PFSK-1 (cell line): ENCODE data around the gene RPRD2.

ENCODE experiments used
- FOXP2 ChIP-seq: optimal IDR thresholded peaks from 2 replicates; pipeline ENCODE3; 2011; ENCODE audit warnings: borderline replicate concordance, control low read depth, inconsistent platforms; ENCODE audit not compliant: insufficient read depth; ENCODE audit errors: extremely low read length, extremely low read depth
- POLR2AphosphoS5 ChIP-seq: IDR thresholded peaks from 2 replicates; pipeline ENCODE4 v1.6.1; 2012; ENCODE audit warnings: low read depth, mild to moderate bottlenecking, control low read depth, low read length, moderate library complexity
- SIN3A ChIP-seq: IDR thresholded peaks from 2 replicates; pipeline ENCODE4 v1.6.1; 2012; ENCODE audit warnings: mild to moderate bottlenecking, low read length, moderate library complexity, borderline replicate concordance; ENCODE audit not compliant: insufficient read depth
- TAF1 ChIP-seq: IDR thresholded peaks from 2 replicates; pipeline ENCODE4 v1.6.1; 2012; ENCODE audit warnings: low read length, control low read depth, borderline replicate concordance; ENCODE audit not compliant: insufficient read depth
- TF ChIP-seq, protein P1 (sequence below), 2 experiments: IDR thresholded peaks; 2 replicates each; pipeline versions ENCODE4 v1.6.1 to v1.8.0; 2011 to 2012; ENCODE audit warnings: low read depth in 2 of 2, low read length in 2 of 2, control low read depth in 1 of 2, inconsistent platforms in 1 of 2, mild to moderate bottlenecking in 1 of 2, moderate library complexity in 1 of 2; ENCODE audit not compliant: insufficient read depth in 1 of 2

Gene RPRD2

DNA sequence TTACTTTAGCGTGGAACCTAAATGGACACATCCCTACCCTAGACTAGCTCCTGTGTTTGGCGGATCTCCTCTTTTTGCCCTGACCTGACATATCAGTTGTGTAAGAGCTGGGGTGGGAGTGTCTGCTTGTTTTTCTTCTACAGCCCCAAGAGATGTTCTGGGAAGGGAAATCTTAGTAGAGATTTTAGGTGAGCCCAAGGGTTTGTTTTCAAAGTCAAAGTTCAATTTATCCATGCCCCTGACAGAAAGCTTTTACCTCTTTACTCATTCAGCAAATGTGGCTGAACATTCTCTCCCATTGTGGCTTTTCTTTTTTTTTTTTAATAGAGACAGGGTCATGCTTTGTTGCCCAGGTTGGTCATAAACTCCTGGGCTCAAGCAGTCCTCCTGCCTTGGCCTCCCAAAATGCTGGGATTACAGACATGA is 116.0 kb downstream of the RPRD2 start:
- TF ChIP-seq FOXP2 (no peak), TAF1 (no peak), POLR2AphosphoS5 (no peak), SIN3A (no peak)
- TF ChIP-seq, protein P1, sequence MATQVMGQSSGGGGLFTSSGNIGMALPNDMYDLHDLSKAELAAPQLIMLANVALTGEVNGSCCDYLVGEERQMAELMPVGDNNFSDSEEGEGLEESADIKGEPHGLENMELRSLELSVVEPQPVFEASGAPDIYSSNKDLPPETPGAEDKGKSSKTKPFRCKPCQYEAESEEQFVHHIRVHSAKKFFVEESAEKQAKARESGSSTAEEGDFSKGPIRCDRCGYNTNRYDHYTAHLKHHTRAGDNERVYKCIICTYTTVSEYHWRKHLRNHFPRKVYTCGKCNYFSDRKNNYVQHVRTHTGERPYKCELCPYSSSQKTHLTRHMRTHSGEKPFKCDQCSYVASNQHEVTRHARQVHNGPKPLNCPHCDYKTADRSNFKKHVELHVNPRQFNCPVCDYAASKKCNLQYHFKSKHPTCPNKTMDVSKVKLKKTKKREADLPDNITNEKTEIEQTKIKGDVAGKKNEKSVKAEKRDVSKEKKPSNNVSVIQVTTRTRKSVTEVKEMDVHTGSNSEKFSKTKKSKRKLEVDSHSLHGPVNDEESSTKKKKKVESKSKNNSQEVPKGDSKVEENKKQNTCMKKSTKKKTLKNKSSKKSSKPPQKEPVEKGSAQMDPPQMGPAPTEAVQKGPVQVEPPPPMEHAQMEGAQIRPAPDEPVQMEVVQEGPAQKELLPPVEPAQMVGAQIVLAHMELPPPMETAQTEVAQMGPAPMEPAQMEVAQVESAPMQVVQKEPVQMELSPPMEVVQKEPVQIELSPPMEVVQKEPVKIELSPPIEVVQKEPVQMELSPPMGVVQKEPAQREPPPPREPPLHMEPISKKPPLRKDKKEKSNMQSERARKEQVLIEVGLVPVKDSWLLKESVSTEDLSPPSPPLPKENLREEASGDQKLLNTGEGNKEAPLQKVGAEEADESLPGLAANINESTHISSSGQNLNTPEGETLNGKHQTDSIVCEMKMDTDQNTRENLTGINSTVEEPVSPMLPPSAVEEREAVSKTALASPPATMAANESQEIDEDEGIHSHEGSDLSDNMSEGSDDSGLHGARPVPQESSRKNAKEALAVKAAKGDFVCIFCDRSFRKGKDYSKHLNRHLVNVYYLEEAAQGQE (IDR thresholded peaks at IDR 0.05; ENCODE audit: insufficient read depth in 1 of 2, low read depth in 2 of 2, low read length in 2 of 2) = no peak

DNA sequence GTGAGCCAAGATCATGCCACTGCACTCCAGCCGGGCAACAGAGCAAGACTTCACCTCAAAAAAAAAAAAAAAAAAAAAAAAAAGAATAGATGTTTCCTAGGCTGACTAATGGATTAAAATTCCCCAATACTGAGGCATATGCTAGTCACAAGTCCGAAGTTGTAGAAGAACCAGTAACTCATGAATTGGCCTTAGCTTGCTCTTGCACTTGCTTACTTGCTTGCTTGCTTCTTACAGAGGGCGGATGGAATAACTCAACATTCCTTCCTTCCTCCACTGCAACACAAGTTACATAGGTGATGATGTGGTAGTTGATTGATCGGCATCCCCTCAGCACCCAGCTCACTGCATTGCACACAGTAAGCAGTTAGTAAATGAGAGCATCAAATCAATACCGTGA is 120.5 kb downstream of the RPRD2 start:
- TF ChIP-seq FOXP2 (no peak), SIN3A (no peak), POLR2AphosphoS5 (no peak), TAF1 (no peak)
- TF ChIP-seq, protein P1 (IDR thresholded peaks at IDR 0.05; ENCODE audit: insufficient read depth in 1 of 2, low read depth in 2 of 2, low read length in 2 of 2) = no peak

DNA sequence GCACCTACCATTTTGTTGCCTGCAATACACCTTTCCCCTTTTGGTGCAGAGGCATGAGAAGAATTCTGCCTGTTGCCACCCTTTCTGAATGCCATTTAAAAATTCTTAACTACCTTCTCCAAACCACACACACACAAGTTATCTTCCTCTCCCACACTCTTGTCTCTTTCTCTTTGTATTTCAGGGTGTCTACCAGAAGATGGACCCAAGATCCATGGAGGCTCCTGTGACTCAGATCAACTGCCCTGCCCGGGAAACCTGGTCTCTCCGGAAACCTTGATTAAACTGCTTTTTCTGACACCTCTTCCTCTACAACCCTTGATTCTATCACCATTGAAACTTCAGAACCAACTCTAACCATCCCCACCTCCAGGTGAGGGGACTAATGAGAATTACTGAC is 120.9 kb downstream of the RPRD2 start:
- no peak for TF ChIP-seq FOXP2
- no peak for TF ChIP-seq POLR2AphosphoS5
- TF ChIP-seq SIN3A = no peak
- TF ChIP-seq, protein P1 (IDR thresholded peaks at IDR 0.05; ENCODE audit: insufficient read depth in 1 of 2, low read depth in 2 of 2, low read length in 2 of 2) = no peak
- TF ChIP-seq TAF1 = no peak

DNA sequence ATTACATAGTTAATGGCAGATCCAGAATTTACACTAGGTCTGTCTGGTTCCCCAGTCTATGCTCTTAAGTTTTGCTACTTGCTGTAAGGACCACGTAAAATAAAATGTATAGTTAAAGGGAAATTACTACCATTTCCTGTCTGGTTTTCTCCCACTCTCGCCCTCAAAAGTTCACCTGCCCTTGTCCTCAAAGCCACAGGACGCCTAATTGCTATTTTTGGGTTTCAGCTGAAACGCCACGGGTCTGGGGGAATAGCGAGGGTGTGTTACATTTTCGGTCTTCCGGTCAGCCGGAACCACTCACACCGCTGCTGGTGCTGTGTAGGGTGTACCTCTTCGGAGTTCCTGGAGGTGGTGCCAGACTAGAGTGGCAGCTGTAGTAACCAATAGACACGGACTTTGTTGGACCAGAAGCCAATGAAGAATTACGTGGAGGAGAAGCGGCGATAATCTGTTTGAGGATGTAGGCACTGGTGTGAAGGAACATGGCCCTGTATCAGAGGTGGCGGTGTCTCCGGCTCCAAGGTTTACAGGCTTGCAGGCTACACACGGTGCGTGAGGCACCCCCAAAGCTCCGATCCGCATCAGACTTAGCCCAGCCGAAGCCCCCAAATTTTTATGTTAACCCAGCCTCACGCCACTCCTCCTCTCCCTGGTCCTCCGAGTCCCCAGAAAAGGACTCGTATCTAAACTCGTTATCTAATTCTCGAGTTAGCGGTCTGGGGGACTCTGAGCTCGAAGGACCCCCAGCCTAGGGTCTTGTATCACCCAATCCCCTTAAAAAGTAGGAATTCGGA is 123.2 kb downstream of the RPRD2 start, which contains the start of gene TARS2:
Gene TARS2, plus strand, starts transcription at position 454 of the 797 bp plus-strand sequence. Its CDS starts 32 bp downstream, at position 486.
- TF ChIP-seq FOXP2 = peak; percentile 88
- TF ChIP-seq TAF1 = peak; percentile 93
- TF ChIP-seq POLR2AphosphoS5 = peak; percentile 94
- TF ChIP-seq, protein P1 (IDR thresholded peaks at IDR 0.05; ENCODE audit: insufficient read depth in 1 of 2, low read depth in 2 of 2, low read length in 2 of 2) = no peak; a peak in 1 of 4 replicates
- no peak; the same call in 1 of the 2 replicates for TF ChIP-seq SIN3A
